K562 (cell line): ENCODE data around the gene ABCB9. TPM values are rescaled to one million over a fixed set of nuclear protein-coding genes. Genes with fewer than 3 reads are reported as not detected.
A peak's percentile ranks its signal among the peaks of the same experiment; 100 is the strongest.

Source experiments
- ERF ChIP-seq: fragments of 450-650 bp; formaldehyde crosslinking; IDR thresholded peaks from 2 replicates; pipeline ENCODE4 v1.4.0; 2020; ENCODE audit warnings: mild to moderate bottlenecking, mixed read lengths
- MYBL2 ChIP-seq, 2 experiments: fragments of 450-650 bp in 1 of 2; sonication (generic) in 1 of 2; formaldehyde crosslinking in 1 of 2; IDR thresholded peaks; 2 replicates each; pipeline versions ENCODE4 v1.6.1 to v1.8.1; 2017 to 2022; ENCODE audit warnings: borderline replicate concordance in 1 of 2, inconsistent platforms in 1 of 2, low read depth in 1 of 2, mild to moderate bottlenecking in 1 of 2, missing genetic modification reagents in 1 of 2, moderate library complexity in 1 of 2
- RBM39 ChIP-seq: fragments of 200-400 bp; formaldehyde crosslinking; optimal IDR thresholded peaks from 2 replicates; pipeline ENCODE3; 2018; ENCODE audit warnings: low read depth, low read length
- SOX6 ChIP-seq: fragments of 450-650 bp; IDR thresholded peaks from 2 replicates; pipeline ENCODE4 v1.6.1; 2014; ENCODE audit warnings: mild to moderate bottlenecking
- TRIM24 ChIP-seq, 2 experiments: fragments of 450-650 bp; IDR thresholded peaks; 2 replicates each; pipeline ENCODE4 v1.6.1; 2016
- ZC3H4 ChIP-seq: sonication (generic); formaldehyde crosslinking; IDR thresholded peaks from 2 replicates; pipeline ENCODE4 v1.9.0; 2021; ENCODE audit warnings: missing genetic modification reagents, borderline replicate concordance
- ZNF165 ChIP-seq: fragments of 250-450 bp; sonication (Bioruptor Pico); IDR thresholded peaks from 2 replicates; pipeline ENCODE4 v1.4.0; 2020; ENCODE audit warnings: borderline replicate concordance
- ZNF324 ChIP-seq: fragments of 250-450 bp; sonication (Bioruptor Pico); IDR thresholded peaks from 2 replicates; pipeline ENCODE4 v1.4.0; 2020; ENCODE audit warnings: mild to moderate bottlenecking
- polyA plus RNA-seq, 8 experiments: library from polyadenylated mRNA; depleted of rRNA in 4 of 8; stranded (reverse) in 5 of 8; unstranded in 3 of 8; fragments of >200 nt; fragmentation: Nextera tagmentation in 2 of 8; fragmentation: Illumina TruSeq in 1 of 8; extraction: Ambion mirVana in 2 of 8; extraction: Trizol in 1 of 8; gene quantifications; 2 replicates each; pipeline versions ENCODE4 v1.2.1 to v1.2.3, GENCODE V29; 2011 to 2014; ENCODE audit warnings: inconsistent platforms in 1 of 8, missing spikeins in 1 of 8
- total RNA-seq, 7 experiments: library from RNA; depleted of rRNA in 6 of 7; stranded (reverse); fragments of >200 nt in 6 of 7; fragmentation: Illumina TruSeq in 2 of 7; extraction: Trizol in 2 of 7; gene quantifications; 2 replicates each; pipeline versions ENCODE4 v1.2.1 to v1.2.3, GENCODE V29; 2011 to 2021; ENCODE audit warnings: low replicate concordance in 1 of 7
- TF ChIP-seq, protein P1 (sequence below), 2 experiments: fragments of 150-350 bp in 1 of 2; IDR thresholded peaks; 2 replicates each; pipeline ENCODE4 v1.6.1; 2012 to 2016; ENCODE audit warnings: low read depth in 2 of 2, low read length in 2 of 2, mild to moderate bottlenecking in 1 of 2, moderate library complexity in 1 of 2
- TF ChIP-seq, protein P2 (sequence below): IDR thresholded peaks from 2 replicates; pipeline ENCODE4 v1.6.1; 2016; ENCODE audit warnings: missing genetic modification characterization, missing compliant biosample characterization
- TF ChIP-seq, protein P3 (sequence below): fragments of 450-650 bp; conservative IDR thresholded peaks from 2 replicates; pipeline ENCODE4 v1.6.1; 2016; ENCODE audit warnings: missing genetic modification characterization, low read depth, mild to moderate bottlenecking, control low read depth, missing compliant biosample characterization
- TF ChIP-seq, protein P4 (sequence below): fragments of 250-450 bp; sonication (Bioruptor Pico); IDR thresholded peaks from 2 replicates; pipeline ENCODE4 v1.5.0; 2020; ENCODE audit warnings: mild to moderate bottlenecking, borderline replicate concordance
- TF ChIP-seq, protein P5 (sequence below): fragments of 250-450 bp; sonication (Bioruptor Pico); IDR thresholded peaks from 2 replicates; pipeline ENCODE4 v1.4.0; 2020; ENCODE audit warnings: mild to moderate bottlenecking, moderate library complexity, borderline replicate concordance

ABCB9 gene
- total and polyA plus RNA-seq, 9 of the 15 experiments (the other 6 are each of a cell fraction or from before 2014, with no cell fraction given) = 0.20 to 12.6 (median 6.2) TPM

DNA sequence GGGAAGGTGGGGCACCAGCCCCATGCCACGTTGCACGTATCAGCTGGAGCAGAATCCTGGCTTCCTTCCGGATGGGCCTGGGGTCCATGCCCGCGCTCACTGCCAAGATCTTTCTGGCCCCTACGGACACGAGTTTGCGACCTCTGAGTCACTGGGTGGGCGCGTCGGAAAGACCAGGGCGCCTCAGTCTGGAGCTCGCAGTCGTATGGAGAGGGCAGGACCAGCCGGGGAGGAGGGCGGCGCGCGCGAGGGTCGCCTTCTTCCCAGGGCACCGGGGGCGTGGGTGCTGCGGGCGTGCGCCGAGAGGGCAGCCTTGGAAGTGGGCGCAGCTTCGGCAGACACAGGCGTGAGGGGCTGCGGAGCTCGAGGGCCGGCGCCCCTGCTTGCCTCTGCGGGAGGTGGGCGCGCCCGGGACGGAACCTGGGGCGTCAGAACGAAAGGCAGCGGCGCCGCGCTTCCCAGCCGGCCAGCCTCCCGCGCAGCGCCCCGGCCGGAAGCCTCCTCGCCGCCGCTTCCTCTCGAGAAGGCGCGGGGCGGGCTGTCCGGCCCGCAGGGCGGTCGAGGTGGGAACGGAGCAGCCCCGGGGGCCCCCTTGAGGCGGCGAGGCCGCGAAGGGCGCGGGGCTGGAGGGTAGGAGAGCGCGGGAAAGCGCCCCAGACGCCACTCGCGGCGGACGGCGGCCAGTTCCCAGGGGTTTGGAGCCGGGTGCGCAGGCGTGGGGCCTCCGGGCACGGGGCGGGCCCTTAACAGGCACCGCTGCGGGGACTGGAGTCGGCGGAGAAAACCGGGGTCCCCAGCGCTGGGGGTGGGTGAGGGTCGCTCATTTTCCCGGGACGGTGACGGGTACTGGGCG, 14.1 kb upstream of the ABCB9 start, which contains the start of gene ARL6IP4 (continued):
- TF ChIP-seq, protein P1, sequence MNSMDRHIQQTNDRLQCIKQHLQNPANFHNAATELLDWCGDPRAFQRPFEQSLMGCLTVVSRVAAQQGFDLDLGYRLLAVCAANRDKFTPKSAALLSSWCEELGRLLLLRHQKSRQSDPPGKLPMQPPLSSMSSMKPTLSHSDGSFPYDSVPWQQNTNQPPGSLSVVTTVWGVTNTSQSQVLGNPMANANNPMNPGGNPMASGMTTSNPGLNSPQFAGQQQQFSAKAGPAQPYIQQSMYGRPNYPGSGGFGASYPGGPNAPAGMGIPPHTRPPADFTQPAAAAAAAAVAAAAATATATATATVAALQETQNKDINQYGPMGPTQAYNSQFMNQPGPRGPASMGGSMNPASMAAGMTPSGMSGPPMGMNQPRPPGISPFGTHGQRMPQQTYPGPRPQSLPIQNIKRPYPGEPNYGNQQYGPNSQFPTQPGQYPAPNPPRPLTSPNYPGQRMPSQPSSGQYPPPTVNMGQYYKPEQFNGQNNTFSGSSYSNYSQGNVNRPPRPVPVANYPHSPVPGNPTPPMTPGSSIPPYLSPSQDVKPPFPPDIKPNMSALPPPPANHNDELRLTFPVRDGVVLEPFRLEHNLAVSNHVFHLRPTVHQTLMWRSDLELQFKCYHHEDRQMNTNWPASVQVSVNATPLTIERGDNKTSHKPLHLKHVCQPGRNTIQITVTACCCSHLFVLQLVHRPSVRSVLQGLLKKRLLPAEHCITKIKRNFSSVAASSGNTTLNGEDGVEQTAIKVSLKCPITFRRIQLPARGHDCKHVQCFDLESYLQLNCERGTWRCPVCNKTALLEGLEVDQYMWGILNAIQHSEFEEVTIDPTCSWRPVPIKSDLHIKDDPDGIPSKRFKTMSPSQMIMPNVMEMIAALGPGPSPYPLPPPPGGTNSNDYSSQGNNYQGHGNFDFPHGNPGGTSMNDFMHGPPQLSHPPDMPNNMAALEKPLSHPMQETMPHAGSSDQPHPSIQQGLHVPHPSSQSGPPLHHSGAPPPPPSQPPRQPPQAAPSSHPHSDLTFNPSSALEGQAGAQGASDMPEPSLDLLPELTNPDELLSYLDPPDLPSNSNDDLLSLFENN (IDR thresholded peaks at IDR 0.05; ENCODE audit: low read depth in 2 of 2, low read length in 2 of 2) = no peak
- TF ChIP-seq MYBL2 (IDR thresholded peaks at IDR 0.05; ENCODE audit: low read depth) (no peak), MYBL2 (CRISPR knock-in tag; IDR thresholded peaks at IDR 0.05; ENCODE audit: borderline replicate concordance) (no peak), ZNF165 (no peak), ERF (CRISPR knock-in tag) (peak; percentile 89; the same call in 1 of the 2 replicates), SOX6 (0 out of 2 replicates have a peak, but pooled peaks have one; percentile 46), ZNF324 (CRISPR knock-in tag) (peak; percentile 8; the same call in 1 of the 2 replicates), RBM39 (no peak), TRIM24 (IDR thresholded peaks at IDR 0.05) (peak in 1 of 2 experiments; percentile 87; a peak in 2 of 4 replicates), ZC3H4 (no peak)
- TF ChIP-seq, protein P2, sequence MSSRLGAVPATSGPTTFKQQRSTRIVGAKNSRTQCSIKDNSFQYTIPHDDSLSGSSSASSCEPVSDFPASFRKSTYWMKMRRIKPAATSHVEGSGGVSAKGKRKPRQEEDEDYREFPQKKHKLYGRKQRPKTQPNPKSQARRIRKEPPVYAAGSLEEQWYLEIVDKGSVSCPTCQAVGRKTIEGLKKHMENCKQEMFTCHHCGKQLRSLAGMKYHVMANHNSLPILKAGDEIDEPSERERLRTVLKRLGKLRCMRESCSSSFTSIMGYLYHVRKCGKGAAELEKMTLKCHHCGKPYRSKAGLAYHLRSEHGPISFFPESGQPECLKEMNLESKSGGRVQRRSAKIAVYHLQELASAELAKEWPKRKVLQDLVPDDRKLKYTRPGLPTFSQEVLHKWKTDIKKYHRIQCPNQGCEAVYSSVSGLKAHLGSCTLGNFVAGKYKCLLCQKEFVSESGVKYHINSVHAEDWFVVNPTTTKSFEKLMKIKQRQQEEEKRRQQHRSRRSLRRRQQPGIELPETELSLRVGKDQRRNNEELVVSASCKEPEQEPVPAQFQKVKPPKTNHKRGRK (tag) = no peak
- TF ChIP-seq, protein P3, sequence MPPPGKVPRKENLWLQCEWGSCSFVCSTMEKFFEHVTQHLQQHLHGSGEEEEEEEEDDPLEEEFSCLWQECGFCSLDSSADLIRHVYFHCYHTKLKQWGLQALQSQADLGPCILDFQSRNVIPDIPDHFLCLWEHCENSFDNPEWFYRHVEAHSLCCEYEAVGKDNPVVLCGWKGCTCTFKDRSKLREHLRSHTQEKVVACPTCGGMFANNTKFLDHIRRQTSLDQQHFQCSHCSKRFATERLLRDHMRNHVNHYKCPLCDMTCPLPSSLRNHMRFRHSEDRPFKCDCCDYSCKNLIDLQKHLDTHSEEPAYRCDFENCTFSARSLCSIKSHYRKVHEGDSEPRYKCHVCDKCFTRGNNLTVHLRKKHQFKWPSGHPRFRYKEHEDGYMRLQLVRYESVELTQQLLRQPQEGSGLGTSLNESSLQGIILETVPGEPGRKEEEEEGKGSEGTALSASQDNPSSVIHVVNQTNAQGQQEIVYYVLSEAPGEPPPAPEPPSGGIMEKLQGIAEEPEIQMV (tag) = no peak
- TF ChIP-seq, protein P4, sequence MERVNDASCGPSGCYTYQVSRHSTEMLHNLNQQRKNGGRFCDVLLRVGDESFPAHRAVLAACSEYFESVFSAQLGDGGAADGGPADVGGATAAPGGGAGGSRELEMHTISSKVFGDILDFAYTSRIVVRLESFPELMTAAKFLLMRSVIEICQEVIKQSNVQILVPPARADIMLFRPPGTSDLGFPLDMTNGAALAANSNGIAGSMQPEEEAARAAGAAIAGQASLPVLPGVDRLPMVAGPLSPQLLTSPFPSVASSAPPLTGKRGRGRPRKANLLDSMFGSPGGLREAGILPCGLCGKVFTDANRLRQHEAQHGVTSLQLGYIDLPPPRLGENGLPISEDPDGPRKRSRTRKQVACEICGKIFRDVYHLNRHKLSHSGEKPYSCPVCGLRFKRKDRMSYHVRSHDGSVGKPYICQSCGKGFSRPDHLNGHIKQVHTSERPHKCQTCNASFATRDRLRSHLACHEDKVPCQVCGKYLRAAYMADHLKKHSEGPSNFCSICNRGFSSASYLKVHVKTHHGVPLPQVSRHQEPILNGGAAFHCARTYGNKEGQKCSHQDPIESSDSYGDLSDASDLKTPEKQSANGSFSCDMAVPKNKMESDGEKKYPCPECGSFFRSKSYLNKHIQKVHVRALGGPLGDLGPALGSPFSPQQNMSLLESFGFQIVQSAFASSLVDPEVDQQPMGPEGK = no peak
- TF ChIP-seq, protein P5, sequence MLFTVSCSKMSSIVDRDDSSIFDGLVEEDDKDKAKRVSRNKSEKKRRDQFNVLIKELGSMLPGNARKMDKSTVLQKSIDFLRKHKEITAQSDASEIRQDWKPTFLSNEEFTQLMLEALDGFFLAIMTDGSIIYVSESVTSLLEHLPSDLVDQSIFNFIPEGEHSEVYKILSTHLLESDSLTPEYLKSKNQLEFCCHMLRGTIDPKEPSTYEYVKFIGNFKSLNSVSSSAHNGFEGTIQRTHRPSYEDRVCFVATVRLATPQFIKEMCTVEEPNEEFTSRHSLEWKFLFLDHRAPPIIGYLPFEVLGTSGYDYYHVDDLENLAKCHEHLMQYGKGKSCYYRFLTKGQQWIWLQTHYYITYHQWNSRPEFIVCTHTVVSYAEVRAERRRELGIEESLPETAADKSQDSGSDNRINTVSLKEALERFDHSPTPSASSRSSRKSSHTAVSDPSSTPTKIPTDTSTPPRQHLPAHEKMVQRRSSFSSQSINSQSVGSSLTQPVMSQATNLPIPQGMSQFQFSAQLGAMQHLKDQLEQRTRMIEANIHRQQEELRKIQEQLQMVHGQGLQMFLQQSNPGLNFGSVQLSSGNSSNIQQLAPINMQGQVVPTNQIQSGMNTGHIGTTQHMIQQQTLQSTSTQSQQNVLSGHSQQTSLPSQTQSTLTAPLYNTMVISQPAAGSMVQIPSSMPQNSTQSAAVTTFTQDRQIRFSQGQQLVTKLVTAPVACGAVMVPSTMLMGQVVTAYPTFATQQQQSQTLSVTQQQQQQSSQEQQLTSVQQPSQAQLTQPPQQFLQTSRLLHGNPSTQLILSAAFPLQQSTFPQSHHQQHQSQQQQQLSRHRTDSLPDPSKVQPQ = no peak
